22Rv1 (cell line): Measurements from ENCODE around the gene PDGFRA.

Experiments used
- H3K27ac ChIP-seq: fragments of 450-650 bp; 2 replicates; pipeline ENCODE4 v1.5.1; 2017
- ZFX ChIP-seq: fragments of 450-650 bp; IDR thresholded peaks from 2 replicates; pipeline ENCODE4 v1.6.1; 2017; ENCODE audit warnings: antibody characterized with exemption, borderline replicate concordance
- TF ChIP-seq, protein P1 (sequence below): fragments of 450-650 bp; IDR thresholded peaks from 2 replicates; pipeline ENCODE4 v1.5.1; 2017; ENCODE audit warnings: mild to moderate bottlenecking

The PDGFRA gene

GRCh38 chr4:54228056-54228527 lies 1.0 kb upstream of the PDGFRA start:
- no peak overlapping the region for H3K27ac ChIP-seq
- no peak for TF ChIP-seq ZFX
- TF ChIP-seq, protein P1, sequence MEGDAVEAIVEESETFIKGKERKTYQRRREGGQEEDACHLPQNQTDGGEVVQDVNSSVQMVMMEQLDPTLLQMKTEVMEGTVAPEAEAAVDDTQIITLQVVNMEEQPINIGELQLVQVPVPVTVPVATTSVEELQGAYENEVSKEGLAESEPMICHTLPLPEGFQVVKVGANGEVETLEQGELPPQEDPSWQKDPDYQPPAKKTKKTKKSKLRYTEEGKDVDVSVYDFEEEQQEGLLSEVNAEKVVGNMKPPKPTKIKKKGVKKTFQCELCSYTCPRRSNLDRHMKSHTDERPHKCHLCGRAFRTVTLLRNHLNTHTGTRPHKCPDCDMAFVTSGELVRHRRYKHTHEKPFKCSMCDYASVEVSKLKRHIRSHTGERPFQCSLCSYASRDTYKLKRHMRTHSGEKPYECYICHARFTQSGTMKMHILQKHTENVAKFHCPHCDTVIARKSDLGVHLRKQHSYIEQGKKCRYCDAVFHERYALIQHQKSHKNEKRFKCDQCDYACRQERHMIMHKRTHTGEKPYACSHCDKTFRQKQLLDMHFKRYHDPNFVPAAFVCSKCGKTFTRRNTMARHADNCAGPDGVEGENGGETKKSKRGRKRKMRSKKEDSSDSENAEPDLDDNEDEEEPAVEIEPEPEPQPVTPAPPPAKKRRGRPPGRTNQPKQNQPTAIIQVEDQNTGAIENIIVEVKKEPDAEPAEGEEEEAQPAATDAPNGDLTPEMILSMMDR: peak; percentile 77

DNA sequence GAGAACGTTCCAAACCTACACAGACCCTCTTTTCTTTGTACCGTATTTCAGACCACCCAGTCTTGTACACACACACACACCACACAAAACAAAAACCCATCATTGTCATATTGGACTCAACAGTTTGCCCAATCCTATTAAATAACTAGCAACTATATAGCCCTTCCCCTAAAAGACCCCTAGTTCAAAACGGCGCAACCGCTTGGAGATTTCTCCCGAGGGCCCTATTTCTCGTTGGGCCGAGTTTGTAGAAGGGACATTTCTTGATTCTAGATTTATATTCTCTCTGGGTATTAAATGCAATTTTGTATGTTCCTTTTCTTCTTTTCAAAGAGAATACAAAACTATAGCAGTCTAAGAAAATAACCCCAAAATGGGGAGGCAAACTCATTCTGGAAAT lies 547 bp upstream of the PDGFRA start:
- H3K27ac ChIP-seq: no peak overlapping the region
- TF ChIP-seq ZFX: no peak
- TF ChIP-seq, protein P1: no peak

- no peak overlapping the region for H3K27ac ChIP-seq
- TF ChIP-seq, protein P1: no peak
- TF ChIP-seq ZFX: no peak
Observed at GRCh38 chr4:54229631-54230483, 764 bp downstream of the PDGFRA start.

DNA sequence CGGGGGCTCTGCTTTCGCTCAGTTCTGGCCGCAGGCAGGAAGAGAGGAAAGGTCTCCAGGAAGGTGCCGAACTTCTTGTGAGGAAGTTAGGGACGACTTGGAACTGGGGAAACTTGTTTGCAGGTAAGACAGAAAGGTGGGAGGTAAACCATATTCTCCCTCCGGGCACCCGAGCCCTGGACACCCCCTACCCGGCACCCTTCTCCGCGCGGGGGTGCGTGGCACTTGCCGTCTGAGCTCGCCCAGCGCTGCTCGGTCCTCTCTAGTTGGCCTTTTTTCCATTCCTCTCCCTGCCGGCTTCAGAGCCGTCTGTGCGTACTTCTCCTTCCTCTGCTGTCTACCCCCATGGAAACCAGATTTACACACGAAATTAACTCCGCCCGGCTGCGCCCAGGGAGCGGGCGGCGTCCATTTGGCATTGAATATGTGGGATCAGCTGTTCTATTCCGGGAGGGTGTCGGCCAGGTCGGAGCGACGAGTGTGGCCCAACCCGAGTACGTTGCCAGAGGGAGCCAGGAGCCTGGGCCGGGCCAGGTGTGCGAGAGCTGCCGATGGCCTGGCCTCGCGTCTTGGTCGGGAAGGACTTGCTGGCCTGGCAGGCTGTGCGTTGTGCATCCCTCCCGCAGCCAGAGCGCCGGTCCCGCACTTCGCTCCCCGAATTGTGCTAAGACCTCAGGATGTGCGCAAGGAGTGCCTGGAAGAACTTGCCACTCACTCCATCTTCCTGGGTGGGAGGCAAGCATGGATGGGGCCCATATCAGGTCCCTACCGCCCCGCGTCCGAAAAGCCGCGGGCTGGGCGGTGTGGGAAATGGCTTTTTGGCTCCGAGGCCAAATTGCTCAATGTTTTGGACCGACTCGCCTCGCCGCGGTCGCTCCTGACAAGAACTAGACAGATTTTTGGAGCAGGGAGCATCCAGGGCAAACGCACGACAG lies 1.7 kb downstream of the PDGFRA start:
- no peak overlapping the region for H3K27ac ChIP-seq
- TF ChIP-seq ZFX: no peak

DNA sequence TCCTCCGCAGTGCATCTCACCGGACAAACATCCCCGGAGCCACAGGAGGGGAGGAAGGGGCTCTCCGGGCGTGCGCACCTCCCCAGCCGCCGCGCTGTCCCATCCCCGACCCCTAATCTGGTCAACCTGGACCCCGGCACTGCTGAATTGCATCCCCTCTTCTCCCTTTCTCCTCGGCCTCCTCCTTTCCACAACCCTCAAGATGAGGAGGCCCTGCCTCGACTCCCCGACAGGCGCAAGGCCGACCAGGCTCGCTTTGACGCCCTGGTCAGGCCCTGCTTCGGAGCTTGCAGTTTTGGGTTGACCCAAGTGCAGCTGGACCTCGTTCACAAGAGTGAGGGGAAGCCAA lies 2.3 kb downstream of the PDGFRA start:
- TF ChIP-seq, protein P1: no peak
- TF ChIP-seq ZFX: no peak
- H3K27ac ChIP-seq: no peak overlapping the region

- H3K27ac ChIP-seq: no peak overlapping the region
- TF ChIP-seq ZFX: no peak
- TF ChIP-seq, protein P1: no peak
Observed at GRCh38 chr4:54231768-54232688, 2.9 kb downstream of the PDGFRA start.

DNA sequence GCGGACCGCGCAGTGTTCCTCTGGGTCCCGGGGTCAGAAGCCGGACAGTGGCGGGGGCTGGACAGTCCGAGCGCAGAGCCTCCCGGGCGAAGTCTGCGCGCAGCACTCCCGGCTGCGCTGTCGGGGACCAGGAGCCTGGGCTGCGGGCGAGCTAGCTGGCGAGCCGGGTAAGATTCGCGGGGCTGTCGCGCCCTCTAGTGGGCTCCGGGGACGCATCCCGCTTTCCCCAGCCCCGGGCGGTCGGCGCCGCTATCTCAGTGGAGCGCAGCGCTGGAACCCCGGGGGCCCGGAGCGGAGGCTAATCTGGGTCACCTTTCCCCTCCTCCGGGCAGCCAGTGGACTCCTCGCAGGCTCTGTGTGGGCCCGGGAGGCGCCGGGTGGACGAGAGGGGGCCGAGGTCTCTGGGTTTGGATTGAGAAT lies 4.2 kb downstream of the PDGFRA start:
- H3K27ac ChIP-seq: no peak overlapping the region
- TF ChIP-seq ZFX: no peak
- TF ChIP-seq, protein P1: peak; percentile 80
